Fibroblast of skin of scalp (primary cell): Measurements from ENCODE around the gene SECISBP2.
A peak's percentile ranks its signal among the peaks of the same experiment; 100 is the strongest.

Source experiments
- DNase-seq: peaks from one replicate; pipeline ENCODE4 v3.0.0-alpha.2; 2013

The SECISBP2 gene

GRCh38 chr9:89407070-89407469 lies 88.8 kb downstream of the SECISBP2 start:
- peak; percentile 55 for DNase-seq

GRCh38 chr9:89408628-89409101 lies 90.4 kb downstream of the SECISBP2 start:
- no peak for DNase-seq
